DND-41 (cell line): Measurements from ENCODE around the gene PCDH1.

Experiments
- EZH2 ChIP-seq: IDR thresholded peaks from 3 replicates; pipeline ENCODE4 v1.6.1; 2012; ENCODE audit warnings: borderline replicate concordance, low read depth, mild to moderate bottlenecking, moderate library complexity, low read length, inconsistent platforms; ENCODE audit not compliant: severe bottlenecking
- TF ChIP-seq, protein P1 (sequence below): IDR thresholded peaks from 2 replicates; pipeline ENCODE4 v1.5.1; 2012; ENCODE audit warnings: borderline replicate concordance, low read length, moderate library complexity, mild to moderate bottlenecking; ENCODE audit not compliant: poor library complexity, severe bottlenecking; ENCODE audit errors: extremely low read depth

GRCh38 chr5:141850786-141851185, 27.4 kb downstream of the PCDH1 start:
- TF ChIP-seq EZH2: no peak
- TF ChIP-seq, protein P1, sequence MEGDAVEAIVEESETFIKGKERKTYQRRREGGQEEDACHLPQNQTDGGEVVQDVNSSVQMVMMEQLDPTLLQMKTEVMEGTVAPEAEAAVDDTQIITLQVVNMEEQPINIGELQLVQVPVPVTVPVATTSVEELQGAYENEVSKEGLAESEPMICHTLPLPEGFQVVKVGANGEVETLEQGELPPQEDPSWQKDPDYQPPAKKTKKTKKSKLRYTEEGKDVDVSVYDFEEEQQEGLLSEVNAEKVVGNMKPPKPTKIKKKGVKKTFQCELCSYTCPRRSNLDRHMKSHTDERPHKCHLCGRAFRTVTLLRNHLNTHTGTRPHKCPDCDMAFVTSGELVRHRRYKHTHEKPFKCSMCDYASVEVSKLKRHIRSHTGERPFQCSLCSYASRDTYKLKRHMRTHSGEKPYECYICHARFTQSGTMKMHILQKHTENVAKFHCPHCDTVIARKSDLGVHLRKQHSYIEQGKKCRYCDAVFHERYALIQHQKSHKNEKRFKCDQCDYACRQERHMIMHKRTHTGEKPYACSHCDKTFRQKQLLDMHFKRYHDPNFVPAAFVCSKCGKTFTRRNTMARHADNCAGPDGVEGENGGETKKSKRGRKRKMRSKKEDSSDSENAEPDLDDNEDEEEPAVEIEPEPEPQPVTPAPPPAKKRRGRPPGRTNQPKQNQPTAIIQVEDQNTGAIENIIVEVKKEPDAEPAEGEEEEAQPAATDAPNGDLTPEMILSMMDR: no peak
